ENCODE measurements around the gene NAV2.

- TF ChIP-seq CTCF (IDR thresholded peaks at IDR 0.05; ENCODE audit: low read length) (no peak), EZH2phosphoT487 (IDR thresholded peaks at IDR 0.05; ENCODE audit: low read length) (no peak)
Measured at GRCh38 chr11:20117291-20117690, 404.7 kb downstream of the NAV2 start.
